SK-N-SH treated with all-trans-retinoic acid at 6 μM for 48 hours (cell line): ENCODE data around the gene RNU1-1.
"Not testable (repeated sequence)": the region's sequence is repeated elsewhere in the genome, so short reads cannot be mapped to it uniquely, and the experiment has no call there.

Experiments
- ARNTL ChIP-seq: fragments of 450-650 bp; formaldehyde crosslinking; IDR thresholded peaks from 2 replicates; pipeline ENCODE4 v1.5.0; 2020; ENCODE audit warnings: low read depth, mild to moderate bottlenecking, moderate library complexity, borderline replicate concordance
- ESRRG ChIP-seq: fragments of 250-450 bp; sonication (Bioruptor Pico); IDR thresholded peaks from 2 replicates; pipeline ENCODE4 v1.6.1; 2021; ENCODE audit warnings: mild to moderate bottlenecking
- GLIS3 ChIP-seq: fragments of 250-450 bp; sonication (Bioruptor Pico); IDR thresholded peaks from 2 replicates; pipeline ENCODE4 v1.5.0; 2020; ENCODE audit warnings: mild to moderate bottlenecking, moderate library complexity
- PATZ1 ChIP-seq: fragments of 250-450 bp; sonication (Bioruptor Pico); IDR thresholded peaks from 2 replicates; pipeline ENCODE4 v1.8.0; 2020; ENCODE audit warnings: mild to moderate bottlenecking, moderate library complexity, borderline replicate concordance
- PPARA ChIP-seq: fragments of 250-450 bp; sonication (Bioruptor Pico); IDR thresholded peaks from 2 replicates; pipeline ENCODE4 v1.5.0; 2020; ENCODE audit warnings: mild to moderate bottlenecking, borderline replicate concordance
- RARB ChIP-seq: fragments of 250-450 bp; sonication (Bioruptor Pico); IDR thresholded peaks from 2 replicates; pipeline ENCODE4 v1.8.0; 2021; ENCODE audit warnings: mild to moderate bottlenecking, moderate library complexity
- SNAI2 ChIP-seq: fragments of 250-450 bp; sonication (Bioruptor Pico); IDR thresholded peaks from 2 replicates; pipeline ENCODE4 v1.5.0; 2020; ENCODE audit warnings: mild to moderate bottlenecking, moderate library complexity
- TSHZ2 ChIP-seq: fragments of 250-450 bp; sonication (Bioruptor Pico); IDR thresholded peaks from 2 replicates; pipeline ENCODE4 v1.5.0; 2020; ENCODE audit warnings: mild to moderate bottlenecking, moderate library complexity
- ZFP3 ChIP-seq: fragments of 250-450 bp; sonication (Bioruptor Pico); IDR thresholded peaks from 2 replicates; pipeline ENCODE4 v1.5.0; 2020; ENCODE audit warnings: mild to moderate bottlenecking, moderate library complexity
- ZFP30 ChIP-seq: fragments of 450-650 bp; formaldehyde crosslinking; IDR thresholded peaks from 2 replicates; pipeline ENCODE4 v1.5.0; 2022; ENCODE audit warnings: mild to moderate bottlenecking, moderate library complexity
- ZNF565 ChIP-seq: fragments of 450-650 bp; formaldehyde crosslinking; conservative IDR thresholded peaks from 2 replicates; pipeline ENCODE4 v1.5.0; 2020; ENCODE audit warnings: low read depth, mild to moderate bottlenecking, moderate library complexity
- ZNF8 ChIP-seq: fragments of 450-650 bp; formaldehyde crosslinking; IDR thresholded peaks from 2 replicates; pipeline ENCODE4 v1.5.0; 2020; ENCODE audit warnings: mild to moderate bottlenecking, moderate library complexity

- TF ChIP-seq ESRRG (CRISPR knock-in tag); ZFP30 (CRISPR knock-in tag); RARB (CRISPR knock-in tag); PPARA; PATZ1 (CRISPR knock-in tag); SNAI2 (CRISPR knock-in tag); ARNTL (CRISPR knock-in tag); GLIS3 (CRISPR knock-in tag); ZNF8 (CRISPR knock-in tag); TSHZ2; ZNF565; ZFP3 (CRISPR knock-in tag): not testable (repeated sequence)
Measured at GRCh38 chr1:16528338-16528737, 14.3 kb upstream of the RNU1-1 start.
